ENCODE measurements around the gene FKBP11. TPM values are rescaled to one million over a fixed set of nuclear protein-coding genes. Genes with fewer than 3 reads are reported as not detected.

The FKBP11 gene
- polyA plus RNA-seq, 1 donor from 2014 or later, result 24.9 TPM

GRCh38 chr12:48901278-48901677 is 24.0 kb downstream of the FKBP11 start:
- no peaks in the 10 kb centered on the region for H3K9me2 ChIP-seq (ENCODE audit: insufficient read depth, low read length)
- H3K4me3 ChIP-seq (ENCODE audit: low read length), result no peak overlapping the region
- no peaks in the 10 kb centered on the region for H3K36me3 ChIP-seq (ENCODE audit: insufficient read depth, low read length)
- H4K20me1 ChIP-seq (ENCODE audit: insufficient read depth), result no peaks in the 10 kb centered on the region
- no peaks in the 10 kb centered on the region for H3K79me2 ChIP-seq (replicated peaks; ENCODE audit: insufficient read depth, low read length)
- no peaks in the 10 kb centered on the region for H3K27me3 ChIP-seq (ENCODE audit: insufficient read depth, low read depth, low read length)
- TF ChIP-seq REST (IDR thresholded peaks at IDR 0.05; ENCODE audit: borderline replicate concordance) (no peak), SMC3 (conservative IDR thresholded peaks at IDR 0.05; ENCODE audit: poor library complexity) (no peak), EZH2 (IDR thresholded peaks at IDR 0.05; ENCODE audit: borderline replicate concordance, insufficient read depth, low read length, poor library complexity, severe bottlenecking) (no peak), MXI1 (conservative IDR thresholded peaks at IDR 0.05; ENCODE audit: poor library complexity, severe bottlenecking) (no peak), RAD21 (conservative IDR thresholded peaks at IDR 0.05) (no peak), TAF1 (IDR thresholded peaks at IDR 0.05; ENCODE audit: low read depth) (no peak), CTCF (IDR thresholded peaks at IDR 0.05; ENCODE audit: poor library complexity, severe bottlenecking) (no peak), POLR2AphosphoS5 (IDR thresholded peaks at IDR 0.05) (no peak), EP300 (conservative IDR thresholded peaks at IDR 0.05; ENCODE audit: poor library complexity, severe bottlenecking) (no peak)
- no peak overlapping the region for H3K27ac ChIP-seq (ENCODE audit: low read length)
- no peak overlapping the region for H2AFZ ChIP-seq (ENCODE audit: low read depth, low read length)
- H3K4me2 ChIP-seq (ENCODE audit: low read length), result no peak overlapping the region
- H3K9ac ChIP-seq (ENCODE audit: low read length), result no peak overlapping the region
- H3K9me3 ChIP-seq (ENCODE audit: low read length), result no peaks in the 10 kb centered on the region
- H3F3A ChIP-seq (ENCODE audit: insufficient read depth, low read length, poor library complexity, severe bottlenecking), result no peaks in the 10 kb centered on the region

DNA sequence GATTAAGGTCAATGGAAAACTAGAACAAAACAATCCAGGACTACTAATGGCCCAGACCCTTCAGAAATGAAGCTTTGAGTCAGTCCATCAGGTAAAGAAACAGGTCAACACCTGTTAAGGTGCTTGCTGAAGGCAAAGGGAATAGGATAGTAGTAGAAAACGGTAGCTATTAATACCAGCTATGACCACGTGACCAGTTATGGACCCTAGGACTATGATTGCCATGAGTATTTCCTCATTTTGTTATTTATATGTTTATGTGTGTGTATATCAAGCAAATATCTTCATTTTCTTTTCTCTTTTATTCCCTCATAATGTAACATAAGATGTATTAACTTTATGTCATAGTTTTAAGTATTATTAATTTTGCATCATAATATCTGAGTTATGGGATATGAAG is 25.6 kb downstream of the FKBP11 start:
- TF ChIP-seq RAD21 (conservative IDR thresholded peaks at IDR 0.05) (no peak), CTCF (IDR thresholded peaks at IDR 0.05; ENCODE audit: poor library complexity, severe bottlenecking) (no peak), SMC3 (conservative IDR thresholded peaks at IDR 0.05; ENCODE audit: poor library complexity) (no peak), TAF1 (IDR thresholded peaks at IDR 0.05; ENCODE audit: low read depth) (no peak), EP300 (conservative IDR thresholded peaks at IDR 0.05; ENCODE audit: poor library complexity, severe bottlenecking) (no peak), POLR2AphosphoS5 (IDR thresholded peaks at IDR 0.05) (no peak), MXI1 (conservative IDR thresholded peaks at IDR 0.05; ENCODE audit: poor library complexity, severe bottlenecking) (no peak), REST (IDR thresholded peaks at IDR 0.05; ENCODE audit: borderline replicate concordance) (no peak), EZH2 (IDR thresholded peaks at IDR 0.05; ENCODE audit: borderline replicate concordance, insufficient read depth, low read length, poor library complexity, severe bottlenecking) (no peak)
- no peaks in the 10 kb centered on the region for H3F3A ChIP-seq (ENCODE audit: insufficient read depth, low read length, poor library complexity, severe bottlenecking)
- no peaks in the 10 kb centered on the region for H3K79me2 ChIP-seq (replicated peaks; ENCODE audit: insufficient read depth, low read length)
- no peak overlapping the region for H2AFZ ChIP-seq (ENCODE audit: low read depth, low read length)
- no peak overlapping the region for H3K27ac ChIP-seq (ENCODE audit: low read length)
- H4K20me1 ChIP-seq (ENCODE audit: insufficient read depth), result no peaks in the 10 kb centered on the region
- H3K9ac ChIP-seq (ENCODE audit: low read length), result no peak overlapping the region
- no peaks in the 10 kb centered on the region for H3K9me3 ChIP-seq (ENCODE audit: low read length)
- no peak overlapping the region for H3K4me3 ChIP-seq (ENCODE audit: low read length)
- H3K36me3 ChIP-seq (ENCODE audit: insufficient read depth, low read length), result no peaks in the 10 kb centered on the region
- H3K4me2 ChIP-seq (ENCODE audit: low read length), result no peak overlapping the region
- no peaks in the 10 kb centered on the region for H3K27me3 ChIP-seq (ENCODE audit: insufficient read depth, low read depth, low read length)
- no peaks in the 10 kb centered on the region for H3K9me2 ChIP-seq (ENCODE audit: insufficient read depth, low read length)

Measured in neural cell (in vitro differentiated cells).